ENCODE data around the gene GATB. TPM values are rescaled to one million over a fixed set of nuclear protein-coding genes. Genes with fewer than 3 reads are reported as not detected.

GATB gene
- total and polyA plus RNA-seq, 2 donors (not counting 1 experiment from before 2014, with no cell fraction given): 11.6 to 19.2 TPM

- peaks cover 4% of the 10 kb centered on the region for H3K9me3 Mint-ChIP-seq (ENCODE audit: insufficient read depth)
These were observed 25.3 kb upstream of the GATB start for GRCh38 chr4:151786158-151786495.

More at GRCh38 chr4:151786158-151786495, 25.3 kb upstream of the GATB start:
- Histone ChIP-seq H3K79me2 (ENCODE audit: control insufficient read depth, insufficient read depth, low read length) (no peaks in the 10 kb centered on the region), H3K9me3 (ENCODE audit: control extremely low read depth in 1 of 3, control insufficient read depth in 2 of 3, insufficient read depth in 1 of 3, low read length in 2 of 3) (peaks cover 0 to 1% (median 0%) of the 10 kb centered on the region in 3 donors), H2AFZ (ENCODE audit: insufficient read depth, low read depth, low read length, poor library complexity, severe bottlenecking) (no peak overlapping the region), H3K4me3 (ENCODE audit: control extremely low read depth in 1 of 5, extremely low read depth in 1 of 5, insufficient read depth in 1 of 5, low read depth in 2 of 5, low read length in 4 of 5) (no peak overlapping the region), H3K27ac (ENCODE audit: low read length in 2 of 2) (no peak overlapping the region), H4K20me1 (ENCODE audit: control insufficient read depth, insufficient read depth, low read length, poor library complexity, severe bottlenecking) (no peaks in the 10 kb centered on the region), H3K4me1 (ENCODE audit: control insufficient read depth in 2 of 2, insufficient read depth in 2 of 2, low read length in 2 of 2) (no peaks in the 10 kb centered on the region), H3K36me3 (replicated peaks in 1 of 2; ENCODE audit: control extremely low read depth in 1 of 2, control insufficient read depth in 1 of 2, extremely low read depth in 1 of 2, insufficient read depth in 2 of 2, low read length in 1 of 2) (no peaks in the 10 kb centered on the region), H3K9ac (ENCODE audit: low read length) (no peak overlapping the region), H3K4me2 (replicated peaks; ENCODE audit: low read depth, low read length, poor library complexity, severe bottlenecking) (no peak overlapping the region), H3K27me3 (replicated peaks in 1 of 4; ENCODE audit: control extremely low read depth in 1 of 4, control insufficient read depth in 3 of 4, insufficient read depth in 4 of 4, low read length in 3 of 4) (peaks cover 0 to 5% (median 4%) of the 10 kb centered on the region in 4 experiments)
- ATAC-seq (ENCODE audit: low read depth) (no peak), DNase-seq (no peak)
- POLR2A ChIA-PET: no interaction called here
- no CpG with 5 or more reads among the region's 2 CpGs for WGBS (ENCODE audit: insufficient coverage)
- TF ChIP-seq EZH2 (IDR thresholded peaks at IDR 0.05; ENCODE audit: borderline replicate concordance, insufficient read depth, low read depth, low read length, poor library complexity, severe bottlenecking) (no peak), CTCF (IDR thresholded peaks at IDR 0.05) (no peak)
- CTCF ChIA-PET: interaction anchor here (0.7 kb wide), 1 partner anchor 26 kb away, joined by 3 read pairs; no protein-coding TSS in a partner anchor
- intact Hi-C loops (cut with micrococcal nuclease): no loop called here
- Mint-ChIP-seq H3K27ac (no peak overlapping the region), H3K4me3 (no peak overlapping the region), H3K27me3 (peaks cover 36% of the 10 kb centered on the region), H3K4me1 (no peaks in the 10 kb centered on the region)
